Upper lobe of right lung (tissue), 1 donor: ENCODE measurements around the gene ATP4B. TPM values are rescaled to one million over a fixed set of nuclear protein-coding genes. Genes with fewer than 3 reads are reported as not detected.

ENCODE experiments used
- ATAC-seq: fragments of 200-7000 bp; cut with Tn5 transposase; one replicate; pipeline ENCODE4 v1.9.1; 2020; ENCODE audit warnings: mild to moderate bottlenecking, moderate library complexity
- DNase-seq: peaks from one replicate; pipeline ENCODE4 v3.0.0-alpha.2; 2020
- H3K27ac ChIP-seq: fragments of 200-600 bp; one replicate; pipeline ENCODE4 v1.8.0; 2022
- H3K27me3 ChIP-seq: fragments of 200-600 bp; one replicate; pipeline ENCODE4 v1.8.0; 2022; ENCODE audit warnings: mild to moderate bottlenecking
- H3K36me3 ChIP-seq: fragments of 200-600 bp; one replicate; pipeline ENCODE4 v1.8.0; 2022
- H3K4me1 ChIP-seq: fragments of 200-600 bp; one replicate; pipeline ENCODE4 v1.8.0; 2022
- H3K4me3 ChIP-seq: fragments of 200-600 bp; one replicate; pipeline ENCODE4 v1.8.0; 2022; ENCODE audit warnings: mild to moderate bottlenecking
- H3K9me3 ChIP-seq: fragments of 200-600 bp; one replicate; pipeline ENCODE4 v1.8.0; 2022
- CTCF ChIP-seq: fragments of 200-600 bp; IDR thresholded peaks from one replicate; pipeline ENCODE4 v1.8.0; 2022; ENCODE audit warnings: antibody characterized with exemption
- intact Hi-C: fragments of 100-400 bp; cut with DNase I; formaldehyde crosslinking; loops from one replicate; pipeline ENCODE4 v1.11.0; 2022
- total RNA-seq: library from RNA; stranded (reverse); fragmentation: NEBNext Ultra II Directional; extraction: Animal tissue kit (Norgen Biotek cat#: 25700); gene quantifications from one replicate; pipeline ENCODE4 v1.2.1, GENCODE V29; 2021
- donor health status: DM: no; HTN: yes; CAD: no; lungs with severe emphysema.

ATP4B gene
- total RNA-seq, 1 donor from 2014 or later = not detected

GRCh38 chr13:113620036-113620796 lies 37.8 kb downstream of the ATP4B start:
- no peak for DNase-seq

GRCh38 chr13:113618455-113618854 lies 39.5 kb downstream of the ATP4B start:
- Histone ChIP-seq H3K27ac (no peak overlapping the region), H3K4me3 (no peak overlapping the region), H3K27me3 (no peaks in the 10 kb centered on the region), H3K36me3 (no peaks in the 10 kb centered on the region), H3K4me1 (no peaks in the 10 kb centered on the region), H3K9me3 (no peaks in the 10 kb centered on the region)
- DNase-seq (no peak), ATAC-seq (no peak)
- no peak for TF ChIP-seq CTCF
- intact Hi-C loops = no loop called here

More at GRCh38 chr13:113620036-113620796, 37.8 kb downstream of the ATP4B start:
- no peak for ATAC-seq
- intact Hi-C loops = no loop called here
- no peak for TF ChIP-seq CTCF
- Histone ChIP-seq H3K27me3 (no peaks in the 10 kb centered on the region), H3K4me3 (no peak overlapping the region), H3K9me3 (no peaks in the 10 kb centered on the region), H3K27ac (no peak overlapping the region), H3K4me1 (no peaks in the 10 kb centered on the region), H3K36me3 (peaks cover 6% of the 10 kb centered on the region)

- no peak for DNase-seq
- ATAC-seq = no peak
- H3K9me3 ChIP-seq = no peaks in the 10 kb centered on the region
- intact Hi-C loops = no loop called here
- H3K4me3 ChIP-seq = no peak overlapping the region
- H3K36me3 ChIP-seq = no peaks in the 10 kb centered on the region
- no peaks in the 10 kb centered on the region for H3K27me3 ChIP-seq
- no peaks in the 10 kb centered on the region for H3K4me1 ChIP-seq
- TF ChIP-seq CTCF = no peak
- no peak overlapping the region for H3K27ac ChIP-seq
Observed at GRCh38 chr13:113617961-113618360, 40.0 kb downstream of the ATP4B start.

- no peaks in the 10 kb centered on the region for H3K4me1 ChIP-seq
- H3K27me3 ChIP-seq = no peaks in the 10 kb centered on the region
- intact Hi-C loops = no loop called here
- DNase-seq (no peak), ATAC-seq (peak; percentile 53)
- TF ChIP-seq CTCF = no peak
- no peaks in the 10 kb centered on the region for H3K36me3 ChIP-seq
- no peaks in the 10 kb centered on the region for H3K9me3 ChIP-seq
- no peak overlapping the region for H3K4me3 ChIP-seq
- no peak overlapping the region for H3K27ac ChIP-seq
Observed at GRCh38 chr13:113616991-113617749, 40.8 kb downstream of the ATP4B start.

GRCh38 chr13:113616281-113616906 lies 41.6 kb downstream of the ATP4B start:
- DNase-seq = no peak
- Histone ChIP-seq H3K4me1 (no peaks in the 10 kb centered on the region), H3K9me3 (no peaks in the 10 kb centered on the region), H3K27ac (no peak overlapping the region), H3K4me3 (no peak overlapping the region), H3K36me3 (peaks cover 1% of the 10 kb centered on the region), H3K27me3 (no peaks in the 10 kb centered on the region)
- TF ChIP-seq CTCF = no peak
- intact Hi-C loops = no loop called here
- ATAC-seq = peak; percentile 47
